DMS 273 treated with DMSO at 0.1 percent for 48 hours (cell line): ENCODE measurements around the gene ARL14.

Experiments used
- DNase-seq: peaks from one replicate; lab custom pipeline; 2025; lab: John Stamatoyannopoulos, UW

Gene ARL14

DNA sequence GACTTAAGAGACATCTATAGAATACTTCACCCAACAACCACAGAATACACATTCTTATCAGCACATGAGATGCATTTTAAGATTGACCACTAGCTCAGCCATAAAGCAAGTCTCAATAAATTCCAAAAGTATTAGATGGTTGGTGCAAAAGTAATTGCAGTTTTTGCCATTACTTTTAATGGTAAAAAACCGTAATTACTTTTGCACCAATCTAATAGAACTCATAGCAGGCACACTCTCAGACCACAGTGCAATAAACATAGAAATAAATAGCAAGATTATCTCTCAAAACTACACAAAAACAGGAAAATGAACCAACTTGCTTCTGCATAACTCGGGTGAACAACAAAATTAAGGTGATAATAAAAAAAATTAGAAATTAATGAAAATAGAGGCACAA is 45.4 kb downstream of the ARL14 start:
- DNase-seq: no peak

DNA sequence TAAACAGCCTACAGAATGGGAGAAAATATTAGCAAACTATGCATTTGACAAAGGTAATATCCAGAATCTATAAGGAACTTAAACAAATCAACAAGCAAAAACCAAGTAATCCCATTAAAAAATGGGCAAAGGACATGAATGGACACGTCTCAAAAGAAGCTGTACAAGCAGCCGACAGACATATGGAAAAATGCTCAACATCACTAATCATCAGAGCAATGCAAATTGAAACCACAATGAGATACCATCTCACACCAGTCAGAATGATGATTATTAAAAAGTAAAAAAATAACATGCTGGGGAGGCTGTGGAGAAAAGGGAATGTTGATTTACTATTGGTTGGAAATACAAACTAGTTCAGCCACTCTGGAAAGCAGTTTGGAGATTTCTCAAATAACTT is 48.4 kb downstream of the ARL14 start:
- DNase-seq: no peak
